HG03045 (cell line): ENCODE results near the gene EFCAB14.
"Not testable (repeated sequence)": the region's sequence is repeated elsewhere in the genome, so short reads cannot be mapped to it uniquely, and the experiment has no call there.

ENCODE experiments used
- ATAC-seq: cut with Tn5 transposase; IDR thresholded peaks from one replicate; pipeline ENCODE4 v1.9.1; 2021; ENCODE audit warnings: mild to moderate bottlenecking, moderate library complexity; ENCODE audit not compliant: unreplicated experiment

The EFCAB14 gene

GRCh38 chr1:46657775-46658174 lies 61.1 kb downstream of the EFCAB14 start:
- no peak for ATAC-seq

GRCh38 chr1:46656643-46657042 lies 62.3 kb downstream of the EFCAB14 start:
- ATAC-seq, result no peak

- no peak for ATAC-seq
Observed at GRCh38 chr1:46655848-46656247, 63.1 kb downstream of the EFCAB14 start.

GRCh38 chr1:46654698-46655097 lies 64.2 kb downstream of the EFCAB14 start:
- ATAC-seq, result not testable (repeated sequence)

- no peak for ATAC-seq
Observed at GRCh38 chr1:46654012-46654411, 64.9 kb downstream of the EFCAB14 start.

- ATAC-seq, result no peak
Observed at GRCh38 chr1:46653405-46653958, 65.4 kb downstream of the EFCAB14 start.

- ATAC-seq, result no peak
Observed at GRCh38 chr1:46652321-46653100, 66.4 kb downstream of the EFCAB14 start.

- ATAC-seq, result not testable (repeated sequence)
Observed at GRCh38 chr1:46651152-46651551, 67.8 kb downstream of the EFCAB14 start.

GRCh38 chr1:46650491-46650890 lies 68.4 kb downstream of the EFCAB14 start:
- no peak for ATAC-seq

- no peak for ATAC-seq
Observed at GRCh38 chr1:46649764-46650163, 69.2 kb downstream of the EFCAB14 start.

- no peak for ATAC-seq
Observed at GRCh38 chr1:46647611-46648010, 71.3 kb downstream of the EFCAB14 start.

GRCh38 chr1:46646844-46647243 lies 72.1 kb downstream of the EFCAB14 start:
- ATAC-seq, result no peak

GRCh38 chr1:46646331-46646730 lies 72.6 kb downstream of the EFCAB14 start:
- ATAC-seq, result no peak

- ATAC-seq, result no peak
Observed at GRCh38 chr1:46645815-46646214, 73.1 kb downstream of the EFCAB14 start.

- no peak for ATAC-seq
Observed at GRCh38 chr1:46643368-46643775, 75.5 kb downstream of the EFCAB14 start.

GRCh38 chr1:46642115-46642680 lies 76.7 kb downstream of the EFCAB14 start:
- ATAC-seq, result no peak

GRCh38 chr1:46639547-46639946 lies 79.4 kb downstream of the EFCAB14 start:
- no peak for ATAC-seq

- no peak for ATAC-seq
Observed at GRCh38 chr1:46638921-46639320, 80.0 kb downstream of the EFCAB14 start.

GRCh38 chr1:46637444-46638083 lies 81.3 kb downstream of the EFCAB14 start:
- no peak for ATAC-seq

- no peak for ATAC-seq
Observed at GRCh38 chr1:46635205-46635604, 83.7 kb downstream of the EFCAB14 start.

GRCh38 chr1:46630719-46631118 lies 88.2 kb downstream of the EFCAB14 start:
- ATAC-seq, result no peak
